HUES6 (cell line): ENCODE data around the gene CSTB.

ENCODE experiments used
- H3K27ac ChIP-seq: 2 replicates; pipeline ENCODE4 v1.7.0; 2013; ENCODE audit warnings: low read depth, mild to moderate bottlenecking, low read length, inconsistent platforms
- H3K27me3 ChIP-seq: 2 replicates; pipeline ENCODE4 v1.6.1; 2013; ENCODE audit warnings: low read length; ENCODE audit not compliant: control insufficient read depth, insufficient read depth
- H3K36me3 ChIP-seq: 2 replicates; pipeline ENCODE4 v1.6.1; 2013; ENCODE audit warnings: low read length; ENCODE audit not compliant: control insufficient read depth, insufficient read depth
- H3K4me1 ChIP-seq: 2 replicates; pipeline ENCODE4 v1.6.1; 2013; ENCODE audit warnings: low read length; ENCODE audit not compliant: control insufficient read depth, insufficient read depth
- H3K4me3 ChIP-seq: 2 replicates; pipeline ENCODE4 v1.5.1; 2013; ENCODE audit warnings: low read depth, low read length
- H3K9ac ChIP-seq: one replicate; pipeline ENCODE4 v1.6.1; 2013; ENCODE audit warnings: mild to moderate bottlenecking, low read length
- H3K9me3 ChIP-seq: 2 replicates; pipeline ENCODE4 v1.6.1; 2013; ENCODE audit warnings: low read depth, low read length; ENCODE audit not compliant: control insufficient read depth, insufficient read depth

CSTB gene

GRCh38 chr21:43816611-43817071 is 40.5 kb upstream of the CSTB start:
- no peak overlapping the region for H3K9ac ChIP-seq
- H3K4me1 ChIP-seq: peaks cover 30% of the 10 kb centered on the region
- no peak overlapping the region for H3K27ac ChIP-seq
- no peaks in the 10 kb centered on the region; the same call in 1 of the 2 replicates for H3K9me3 ChIP-seq
- H3K27me3 ChIP-seq: no peaks in the 10 kb centered on the region
- no peaks in the 10 kb centered on the region for H3K36me3 ChIP-seq
- H3K4me3 ChIP-seq: no peak overlapping the region

GRCh38 chr21:43815991-43816390 is 39.9 kb upstream of the CSTB start:
- no peaks in the 10 kb centered on the region; the same call in 1 of the 2 replicates for H3K9me3 ChIP-seq
- no peak overlapping the region for H3K4me3 ChIP-seq
- no peaks in the 10 kb centered on the region for H3K36me3 ChIP-seq
- H3K9ac ChIP-seq: no peak overlapping the region
- H3K27me3 ChIP-seq: no peaks in the 10 kb centered on the region
- H3K27ac ChIP-seq: no peak overlapping the region
- H3K4me1 ChIP-seq: peaks cover 37% of the 10 kb centered on the region

DNA sequence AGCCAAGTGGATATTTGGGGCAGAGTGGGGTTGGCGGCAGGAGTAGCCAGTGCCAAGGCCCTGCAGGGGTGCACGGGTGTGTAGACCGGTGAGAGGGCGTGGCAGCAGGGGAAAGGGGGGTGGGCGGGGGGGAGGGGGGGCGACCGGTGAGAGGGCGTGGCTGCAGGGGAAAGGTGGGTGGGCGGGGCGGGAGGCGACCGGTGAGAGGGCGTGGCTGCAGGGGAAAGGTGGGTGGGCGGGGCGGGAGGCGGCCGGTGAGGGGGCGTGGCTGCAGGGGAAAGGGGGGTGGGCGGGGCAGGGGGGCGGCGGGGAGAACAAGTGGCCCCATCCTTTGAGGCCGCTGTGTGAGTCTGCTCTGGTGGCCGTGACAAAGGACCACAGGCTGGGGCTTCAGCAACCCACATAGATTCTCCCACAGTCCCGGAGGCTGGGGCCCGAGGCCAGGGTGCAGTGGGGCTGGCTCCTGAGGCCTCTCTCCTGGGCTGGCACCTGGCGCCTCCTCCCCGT is 39.1 kb upstream of the CSTB start:
- Histone ChIP-seq H3K4me1 (peaks cover 38% of the 10 kb centered on the region), H3K9ac (no peak overlapping the region), H3K27me3 (no peaks in the 10 kb centered on the region), H3K9me3 (no peaks in the 10 kb centered on the region; the same call in 1 of the 2 replicates), H3K36me3 (no peaks in the 10 kb centered on the region), H3K4me3 (peak overlapping the region; percentile 45), H3K27ac (no peak overlapping the region)

DNA sequence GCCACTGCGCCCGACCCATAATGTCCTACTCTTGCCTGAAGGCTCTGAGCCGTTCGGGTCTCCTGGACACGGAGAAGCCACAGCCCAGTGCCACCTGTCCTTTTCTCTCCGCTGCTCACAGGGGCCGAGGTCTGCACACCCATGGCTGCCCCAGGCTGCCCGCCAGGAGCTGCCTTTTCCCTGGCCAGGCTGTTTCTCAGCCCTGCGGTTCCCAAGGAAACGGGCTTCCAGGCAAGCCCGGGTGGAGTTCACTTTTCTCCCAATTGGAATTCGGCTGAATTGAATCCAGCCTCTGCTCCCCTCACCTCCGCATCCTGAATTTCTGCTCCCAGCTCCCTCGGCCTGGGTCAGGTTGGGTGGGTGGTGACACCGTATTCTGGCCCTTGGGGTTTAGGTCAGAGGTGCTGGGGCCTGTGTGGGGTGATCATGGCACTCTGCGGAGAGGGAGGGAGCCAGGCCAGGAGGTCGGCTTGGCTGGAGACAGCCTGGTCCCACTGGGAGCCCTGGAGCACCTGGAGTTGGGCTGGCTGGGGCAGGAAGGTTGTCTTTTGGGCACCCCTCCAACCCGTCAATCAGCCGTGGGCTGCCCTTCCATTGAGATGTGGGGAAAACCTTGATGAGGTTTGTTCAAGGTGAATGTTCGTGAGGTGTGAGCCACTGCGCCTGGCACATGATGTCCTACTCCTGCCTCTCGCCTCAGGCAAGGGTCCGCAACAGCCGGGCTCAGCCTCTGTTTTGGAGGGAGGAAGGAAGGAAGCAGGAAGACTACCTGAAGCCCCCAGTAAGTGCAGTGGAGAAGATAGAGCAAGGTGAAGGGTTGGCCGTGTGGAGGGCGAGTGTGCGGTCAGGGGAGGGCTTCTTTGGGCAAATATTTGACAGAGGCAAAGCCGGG is 38.4 kb upstream of the CSTB start:
- Histone ChIP-seq H3K4me1 (peaks cover 38% of the 10 kb centered on the region), H3K9ac (no peak overlapping the region), H3K9me3 (no peaks in the 10 kb centered on the region; the same call in 1 of the 2 replicates), H3K36me3 (no peaks in the 10 kb centered on the region), H3K27ac (no peak overlapping the region), H3K27me3 (no peaks in the 10 kb centered on the region), H3K4me3 (peak overlapping the region; percentile 45)

DNA sequence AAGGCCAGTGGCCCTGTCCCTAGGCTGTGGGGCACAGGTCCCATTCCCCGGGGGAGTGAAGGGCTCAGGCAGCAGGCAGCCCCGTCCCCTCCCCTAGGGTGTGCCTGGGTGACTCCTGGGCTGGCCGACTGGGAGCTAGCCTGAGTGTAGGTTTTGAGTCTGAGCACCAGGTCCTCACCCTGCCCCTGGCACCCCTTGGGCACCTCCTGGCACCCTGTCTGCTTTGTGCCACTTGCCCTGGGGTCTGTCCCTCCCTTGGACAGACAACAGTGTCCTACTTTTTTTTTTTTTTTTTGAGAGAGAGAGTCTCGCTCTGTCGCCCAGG is 37.5 kb upstream of the CSTB start:
- Histone ChIP-seq H3K27ac (no peak overlapping the region), H3K9ac (no peak overlapping the region), H3K27me3 (no peaks in the 10 kb centered on the region), H3K36me3 (no peaks in the 10 kb centered on the region), H3K9me3 (no peaks in the 10 kb centered on the region; the same call in 1 of the 2 replicates), H3K4me1 (peaks cover 34% of the 10 kb centered on the region), H3K4me3 (no peak overlapping the region)

GRCh38 chr21:43812957-43813655 is 37.0 kb upstream of the CSTB start:
- H3K9ac ChIP-seq: no peak overlapping the region
- H3K27ac ChIP-seq: no peak overlapping the region
- peaks cover 32% of the 10 kb centered on the region for H3K4me1 ChIP-seq
- H3K27me3 ChIP-seq: no peaks in the 10 kb centered on the region
- no peaks in the 10 kb centered on the region for H3K9me3 ChIP-seq
- H3K36me3 ChIP-seq: no peaks in the 10 kb centered on the region
- no peak overlapping the region for H3K4me3 ChIP-seq

DNA sequence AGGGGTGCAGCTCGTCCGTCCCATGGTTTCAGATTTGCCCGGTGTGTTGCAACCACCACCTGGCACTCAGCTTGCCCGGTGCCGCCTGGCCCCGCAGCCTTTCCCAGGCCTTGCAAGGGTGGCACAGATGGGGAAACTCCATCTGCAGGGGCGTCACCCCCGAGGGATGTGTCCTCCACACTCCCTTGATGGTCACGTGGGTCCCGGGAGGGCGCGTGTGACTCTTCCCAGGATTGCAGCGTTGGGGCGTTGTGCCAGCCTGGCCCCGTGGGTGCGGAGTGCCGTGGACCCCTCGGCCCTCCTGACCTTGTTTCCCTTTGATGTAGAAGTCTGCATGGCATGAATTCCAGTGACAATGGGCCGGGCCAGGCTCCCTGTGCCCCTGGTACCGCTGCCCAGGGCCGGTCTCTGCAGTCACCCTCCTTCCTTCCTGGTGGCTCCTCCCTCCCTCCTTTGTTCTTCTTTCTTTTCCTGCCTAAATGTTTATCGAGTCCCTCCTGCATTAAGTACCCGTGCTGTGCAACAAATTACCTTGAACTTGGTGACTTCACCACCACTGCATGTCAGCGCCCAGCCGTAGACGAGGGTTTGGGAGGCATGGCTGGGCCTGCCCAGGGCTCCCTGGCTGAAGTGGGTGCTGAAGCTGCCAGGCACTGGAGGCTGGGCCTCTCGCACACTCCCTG is 36.2 kb upstream of the CSTB start:
- Histone ChIP-seq H3K27me3 (no peaks in the 10 kb centered on the region), H3K9ac (no peak overlapping the region), H3K4me3 (no peak overlapping the region), H3K9me3 (no peaks in the 10 kb centered on the region), H3K27ac (no peak overlapping the region), H3K4me1 (peaks cover 32% of the 10 kb centered on the region), H3K36me3 (no peaks in the 10 kb centered on the region)

- peaks cover 32% of the 10 kb centered on the region for H3K4me1 ChIP-seq
- H3K9ac ChIP-seq: no peak overlapping the region
These were observed 35.4 kb upstream of the CSTB start for GRCh38 chr21:43811262-43812105.

GRCh38 chr21:43810505-43811261 is 34.6 kb upstream of the CSTB start:
- no peaks in the 10 kb centered on the region for H3K9me3 ChIP-seq
- peak overlapping the region; percentile 27; the same call in 1 of the 2 replicates for H3K4me3 ChIP-seq
- peaks cover 32% of the 10 kb centered on the region for H3K4me1 ChIP-seq
- H3K36me3 ChIP-seq: peaks cover 5% of the 10 kb centered on the region
- H3K9ac ChIP-seq: no peak overlapping the region
- H3K27me3 ChIP-seq: no peaks in the 10 kb centered on the region
- H3K27ac ChIP-seq: no peak overlapping the region

More at GRCh38 chr21:43811262-43812105, 35.4 kb upstream of the CSTB start:
- Histone ChIP-seq H3K9me3 (no peaks in the 10 kb centered on the region), H3K27me3 (no peaks in the 10 kb centered on the region), H3K36me3 (no peaks in the 10 kb centered on the region), H3K4me3 (peak overlapping the region; percentile 27; the same call in 1 of the 2 replicates), H3K27ac (no peak overlapping the region)
